Psoas muscle (tissue), 8 donors: Measurements from ENCODE around the gene CLN3. TPM values are rescaled to one million over a fixed set of nuclear protein-coding genes. Genes with fewer than 3 reads are reported as not detected.
"Not testable (repeated sequence)": the region's sequence is repeated elsewhere in the genome, so short reads cannot be mapped to it uniquely, and the experiment has no call there.

Source experiments
- ATAC-seq, 4 donors: fragments of 200-7000 bp; cut with Tn5 transposase; one replicate each; pipeline ENCODE4 v1.9.1; 2020; ENCODE audit warnings: moderate library complexity in 3 of 4, mild to moderate bottlenecking in 2 of 4
- DNase-seq, 2 donors: peaks; one replicate each; pipeline ENCODE4 v3.0.0-alpha.2; 2020
- H3K27ac ChIP-seq: fragments of 200-600 bp; one replicate; pipeline ENCODE4 v1.8.0; 2022
- H3K27me3 ChIP-seq, 3 donors: fragments of 200-600 bp in 1 of 3; one replicate each; pipeline versions ENCODE4 v1.6.1 to v1.8.0; 2013 to 2022; ENCODE audit warnings: low read length in 2 of 3, mild to moderate bottlenecking in 2 of 3, moderate library complexity in 1 of 3; ENCODE audit not compliant: insufficient read depth in 3 of 3
- H3K36me3 ChIP-seq, 2 donors: fragments of 200-600 bp in 1 of 2; one replicate each; pipeline versions ENCODE4 v1.6.1 to v1.8.0; 2013 to 2022; ENCODE audit warnings: low read depth in 1 of 2, mild to moderate bottlenecking in 1 of 2, moderate library complexity in 1 of 2; ENCODE audit not compliant: insufficient read depth in 1 of 2
- H3K4me1 ChIP-seq: fragments of 200-600 bp; one replicate; pipeline ENCODE4 v1.8.0; 2022
- H3K4me3 ChIP-seq: fragments of 200-600 bp; one replicate; pipeline ENCODE4 v1.8.0; 2022; ENCODE audit warnings: mild to moderate bottlenecking
- H3K9me3 ChIP-seq: fragments of 200-600 bp; one replicate; pipeline ENCODE4 v1.8.0; 2022
- CTCF ChIP-seq: fragments of 200-600 bp; IDR thresholded peaks from one replicate; pipeline ENCODE4 v1.8.0; 2022; ENCODE audit warnings: antibody characterized with exemption
- WGBS, 3 donors: extraction: QIAGEN DNeasy Blood & Tissue Kit; methylation state at CpG; one replicate each; pipeline versions ENCODE4 v1.1.6 to v1.1.7; 2013; 5-methylcytosine and 5-hydroxymethylcytosine counted together
- intact Hi-C, 2 donors: fragments of 100-400 bp; cut with DNase I; formaldehyde crosslinking; loops; one replicate each; pipeline versions ENCODE4 v1.11.0 to v1.14.2; 2022
- polyA plus RNA-seq, 3 donors: library from polyadenylated mRNA; stranded (reverse); fragments of 200-250 nt; gene quantifications; one replicate each; pipeline ENCODE4 v1.2.3, GENCODE V29; 2013
- total RNA-seq, 4 donors: library from RNA; stranded (reverse); fragmentation: NEBNext Ultra II Directional in 2 of 4; extraction: Animal tissue kit (Norgen Biotek cat#: 25700) in 2 of 4; gene quantifications; one replicate each; pipeline versions ENCODE4 v1.2.1 to v1.2.4, GENCODE V29; 2021 to 2023
- donor health status: healthy with polysubstance abuse.
- donor health status: DM: no; HTN: no; CAD: no; lungs with moderate emphysema.
- donor health status: Bipolar disorder and iron deficiency.
- donor health status: healthy.
- donor health status: DM: yes; HTN: yes; CAD: no.
- donor health status: DM: no; HTN: no; CAD: no.
- donor health status: DM: no; HTN: no; CAD: no.
- donor health status: DM: yes; HTN: yes; CAD: no.

The CLN3 gene
- total and polyA plus RNA-seq, 7 donors = 10.8 to 29.3 (median 15.3) TPM

- no peak for ATAC-seq
- Histone ChIP-seq H3K4me1 (peaks cover 3% of the 10 kb centered on the region), H3K9me3 (no peaks in the 10 kb centered on the region), H3K36me3 (no peaks in the 10 kb centered on the region), H3K4me3 (no peak overlapping the region), H3K27me3 (no peaks in the 10 kb centered on the region), H3K27ac (no peak overlapping the region)
- DNase-seq = no peak
- no peak for TF ChIP-seq CTCF
- intact Hi-C loops = no loop called here
Measured at GRCh38 chr16:28529124-28529523, 37.2 kb upstream of the CLN3 start.

- H3K9me3 ChIP-seq = no peaks in the 10 kb centered on the region
- intact Hi-C loops = no loop called here
- no peaks in the 10 kb centered on the region for H3K27me3 ChIP-seq
- no peak overlapping the region for H3K4me3 ChIP-seq
- H3K4me1 ChIP-seq = peaks cover 3% of the 10 kb centered on the region
- no peak for DNase-seq
- no peak overlapping the region for H3K27ac ChIP-seq
- ATAC-seq = no peak
- 72 to 80% (median 79%) methylated on average over 5 of the region's 5 CpGs for WGBS, 3 donors
- no peaks in the 10 kb centered on the region for H3K36me3 ChIP-seq
- TF ChIP-seq CTCF = no peak
Measured at GRCh38 chr16:28528463-28528867, 36.6 kb upstream of the CLN3 start.

- H3K27me3 ChIP-seq = no peaks in the 10 kb centered on the region
- WGBS, 3 donors = 79 to 89% (median 88%) methylated on average over 5 of the region's 5 CpGs
- TF ChIP-seq CTCF = no peak
- DNase-seq (no peak), ATAC-seq (no peak)
- no peak overlapping the region for H3K4me3 ChIP-seq
- no peaks in the 10 kb centered on the region for H3K9me3 ChIP-seq
- H3K36me3 ChIP-seq = no peaks in the 10 kb centered on the region
- H3K27ac ChIP-seq = no peak overlapping the region
- intact Hi-C loops = no loop called here
- H3K4me1 ChIP-seq = peaks cover 3% of the 10 kb centered on the region
Measured at GRCh38 chr16:28527985-28528384, 36.1 kb upstream of the CLN3 start.

- H3K27ac ChIP-seq, H3K4me1 ChIP-seq, intact Hi-C loops, H3K36me3 ChIP-seq, ATAC-seq, H3K9me3 ChIP-seq, H3K27me3 ChIP-seq, H3K4me3 ChIP-seq, DNase-seq: not testable (repeated sequence)
- WGBS, 3 donors = 91 to 94% (median 94%) methylated on average over 7 of the region's 7 CpGs
Measured at GRCh38 chr16:28527100-28527785, 35.4 kb upstream of the CLN3 start.

GRCh38 chr16:28526201-28527099, 34.6 kb upstream of the CLN3 start:
- no peak overlapping the region for H3K4me3 ChIP-seq
- DNase-seq (no peak), ATAC-seq (no peak)
- no peaks in the 10 kb centered on the region for H3K36me3 ChIP-seq
- H3K4me1 ChIP-seq = no peaks in the 10 kb centered on the region
- H3K9me3 ChIP-seq = no peaks in the 10 kb centered on the region
- 85 to 88% (median 87%) methylated on average over 11 of the region's 11 CpGs for WGBS, 3 donors
- TF ChIP-seq CTCF = no peak
- H3K27me3 ChIP-seq = no peaks in the 10 kb centered on the region
- intact Hi-C loops = no loop called here
- H3K27ac ChIP-seq = no peak overlapping the region
